Gastrocnemius medialis (tissue), 4 donors: ENCODE measurements around the gene SH3BGRL2. TPM values are rescaled to one million over a fixed set of nuclear protein-coding genes. Genes with fewer than 3 reads are reported as not detected.

ENCODE experiments used
- ATAC-seq, 2 donors: fragments of 150-250 bp; one replicate each; pipeline ENCODE4 v1.9.1; 2016
- DNase-seq, 2 donors: peaks; one replicate each; pipeline ENCODE4 v3.0.0-alpha.2; 2019
- H3K27ac ChIP-seq, 4 donors: fragments of 200-600 bp; sonication (generic); 1 replicate in 1 of 4; 2 replicates in 3 of 4; pipeline ENCODE4 v1.5.1; 2016 to 2018; ENCODE audit warnings: mild to moderate bottlenecking in 2 of 4, moderate library complexity in 1 of 4
- H3K27me3 ChIP-seq, 3 donors: fragments of 200-600 bp; sonication (generic) in 2 of 3; 1 replicate in 1 of 3; 2 replicates in 2 of 3; pipeline versions ENCODE4 v1.5.1 to v1.6.0; 2016 to 2019; ENCODE audit warnings: mild to moderate bottlenecking in 1 of 3, moderate library complexity in 1 of 3
- H3K36me3 ChIP-seq, 2 donors: fragments of 200-600 bp; sonication (generic) in 1 of 2; one replicate each; pipeline ENCODE4 v1.5.1; 2017 to 2018
- H3K4me1 ChIP-seq, 2 donors: fragments of 200-600 bp; sonication (generic) in 1 of 2; one replicate each; pipeline ENCODE4 v1.5.1; 2016 to 2017; ENCODE audit warnings: mild to moderate bottlenecking in 2 of 2
- H3K4me3 ChIP-seq, 4 donors: fragments of 200-600 bp; sonication (generic) in 3 of 4; 1 replicate in 1 of 4; 2 replicates in 3 of 4; pipeline ENCODE4 v1.5.1; 2016 to 2019; ENCODE audit warnings: mild to moderate bottlenecking in 2 of 4
- H3K9me3 ChIP-seq, 3 donors: fragments of 200-600 bp; sonication (generic) in 2 of 3; 1 replicate in 1 of 3; 2 replicates in 2 of 3; pipeline ENCODE4 v1.5.1; 2016 to 2019
- CTCF ChIP-seq, 5 experiments: fragments of 450-650 bp in 3 of 5; fragments of 200-600 bp in 2 of 5; sonication (generic) in 2 of 5; IDR thresholded peaks in 4 of 5; conservative IDR thresholded peaks in 1 of 5; 1 replicate in 4 of 5; 2 replicates in 1 of 5; pipeline ENCODE4 v1.5.1; 2016 to 2019; ENCODE audit warnings: antibody characterized with exemption in 5 of 5, mild to moderate bottlenecking in 3 of 5, moderate library complexity in 3 of 5
- POLR2A ChIP-seq, 2 donors: fragments of 450-650 bp; IDR thresholded peaks; one replicate each; pipeline ENCODE4 v1.6.1; 2017; ENCODE audit warnings: antibody characterized with exemption in 2 of 2, mild to moderate bottlenecking in 2 of 2, moderate library complexity in 2 of 2
- in situ Hi-C, 4 donors: fragments of 200-750 bp; cut with MboI; loops; one replicate each; pipeline versions ENCODE4 v1.15.0 to v1.8.0; 2017; ENCODE audit warnings: low sequenced_read_pairs in 4 of 4
- intact Hi-C: fragments of 100-400 bp; cut with DNase I; formaldehyde crosslinking; loops from one replicate; pipeline ENCODE4 v1.15.1; 2023; ENCODE audit warnings: low total_unique reads
- total RNA-seq, 4 donors: library from RNA; depleted of rRNA; stranded (reverse); fragments of >200 nt; gene quantifications; one replicate each; pipeline versions ENCODE4 v1.1.0 to v1.2.3, GENCODE V29; 2016

The SH3BGRL2 gene
- total RNA-seq, 4 donors from 2014 or later: 8.0 to 15.7 (median 9.1) TPM

GRCh38 chr6:79610306-79611009, 20.7 kb upstream of the SH3BGRL2 start:
- TF ChIP-seq POLR2A (IDR thresholded peaks at IDR 0.05): no peak
- no peak for TF ChIP-seq CTCF (IDR thresholded peaks at IDR 0.05 in 4 of 5, conservative IDR thresholded peaks at IDR 0.05 in 1 of 5)
- intact Hi-C loops (no loop called here), in situ Hi-C loops (no loop called here)
- no peaks in the 10 kb centered on the region for H3K27me3 ChIP-seq
- no peak overlapping the region for H3K27ac ChIP-seq
- DNase-seq (no peak), ATAC-seq (no peak)
- peaks cover 0 to 6% of the 10 kb centered on the region in 2 donors for H3K4me1 ChIP-seq
- H3K9me3 ChIP-seq: no peaks in the 10 kb centered on the region
- no peak overlapping the region for H3K4me3 ChIP-seq
- no peaks in the 10 kb centered on the region for H3K36me3 ChIP-seq

- in situ Hi-C loops (no loop called here), intact Hi-C loops (no loop called here)
- H3K4me3 ChIP-seq: no peak overlapping the region
- no peaks in the 10 kb centered on the region for H3K27me3 ChIP-seq
- no peaks in the 10 kb centered on the region for H3K36me3 ChIP-seq
- H3K9me3 ChIP-seq: no peaks in the 10 kb centered on the region
- no peak for DNase-seq
- TF ChIP-seq POLR2A (IDR thresholded peaks at IDR 0.05) (no peak), CTCF (IDR thresholded peaks at IDR 0.05 in 4 of 5, conservative IDR thresholded peaks at IDR 0.05 in 1 of 5) (no peak)
- ATAC-seq: no peak
- no peaks in the 10 kb centered on the region for H3K4me1 ChIP-seq
- H3K27ac ChIP-seq: no peak overlapping the region
Observed at GRCh38 chr6:79612457-79612856, 18.7 kb upstream of the SH3BGRL2 start.

- in situ Hi-C loops (no loop called here), intact Hi-C loops (no loop called here)
- Histone ChIP-seq H3K27me3 (no peaks in the 10 kb centered on the region), H3K9me3 (no peaks in the 10 kb centered on the region), H3K4me1 (no peaks in the 10 kb centered on the region), H3K27ac (no peak overlapping the region), H3K36me3 (no peaks in the 10 kb centered on the region), H3K4me3 (no peak overlapping the region)
- no peak for DNase-seq
- no peak for TF ChIP-seq CTCF (IDR thresholded peaks at IDR 0.05 in 4 of 5, conservative IDR thresholded peaks at IDR 0.05 in 1 of 5)
- TF ChIP-seq POLR2A (IDR thresholded peaks at IDR 0.05): no peak
- ATAC-seq: no peak
Observed at GRCh38 chr6:79612918-79613317, 18.2 kb upstream of the SH3BGRL2 start.

GRCh38 chr6:79613912-79614311, 17.2 kb upstream of the SH3BGRL2 start:
- intact Hi-C loops: no loop called here
- Histone ChIP-seq H3K27ac (no peak overlapping the region), H3K4me3 (no peak overlapping the region), H3K4me1 (no peaks in the 10 kb centered on the region), H3K36me3 (no peaks in the 10 kb centered on the region), H3K9me3 (no peaks in the 10 kb centered on the region), H3K27me3 (no peaks in the 10 kb centered on the region)
- no peak for ATAC-seq
- TF ChIP-seq POLR2A (IDR thresholded peaks at IDR 0.05): no peak
- no peak for TF ChIP-seq CTCF (IDR thresholded peaks at IDR 0.05 in 4 of 5, conservative IDR thresholded peaks at IDR 0.05 in 1 of 5)
- DNase-seq: no peak
- in situ Hi-C loops: no loop called here
